Cardiac muscle cell (in vitro differentiated cells and primary cell): ENCODE measurements around the gene AGAP3. TPM values are rescaled to one million over a fixed set of nuclear protein-coding genes. Genes with fewer than 3 reads are reported as not detected.

Experiments
- DNase-seq, 2 donors: peaks; one replicate each; pipeline versions ENCODE4 v3.0.0 to v3.0.0-alpha.2; 2010 to 2017; ENCODE audit warnings: low read depth in 1 of 2, low spot score in 1 of 2
- H3K27ac ChIP-seq: fragments of 200-600 bp; sonication (generic); 2 replicates; pipeline ENCODE4 v1.5.1; 2016
- H3K27me3 ChIP-seq: fragments of 200-600 bp; sonication (generic); 2 replicates; pipeline ENCODE4 v1.6.0; 2016; ENCODE audit warnings: control low read depth
- H3K36me3 ChIP-seq: fragments of 200-600 bp; sonication (generic); 2 replicates; pipeline ENCODE4 v1.5.1; 2016; ENCODE audit warnings: control low read depth
- H3K4me1 ChIP-seq: fragments of 200-600 bp; sonication (generic); 2 replicates; pipeline ENCODE4 v1.8.1; 2017; ENCODE audit warnings: low read depth, mild to moderate bottlenecking, mixed run types
- H3K4me3 ChIP-seq: fragments of 200-600 bp; sonication (generic); 2 replicates; pipeline ENCODE4 v1.5.1; 2016; ENCODE audit warnings: mild to moderate bottlenecking
- H3K9me3 ChIP-seq: fragments of 200-600 bp; sonication (generic); 2 replicates; pipeline ENCODE4 v1.5.1; 2017; ENCODE audit warnings: low read depth, mild to moderate bottlenecking, control low read depth
- polyA plus RNA-seq: library from polyadenylated mRNA; unstranded; fragments of >200 nt; fragmentation: Nextera tagmentation; extraction: Ambion mirVana; gene quantifications from 2 replicates; pipeline ENCODE4 v1.2.1, GENCODE V29; 2016
- total RNA-seq: library from RNA; depleted of rRNA; stranded (reverse); fragments of >200 nt; gene quantifications from 2 replicates; pipeline ENCODE4 v1.2.3, GENCODE V29; 2016
- TF ChIP-seq, protein P1 (sequence below): IDR thresholded peaks from 2 replicates; pipeline ENCODE4 v1.5.1; 2012; ENCODE audit warnings: low read depth, mild to moderate bottlenecking, low read length

AGAP3 gene
- total and polyA plus RNA-seq, 2 experiments from 2014 or later, result 106 to 115 TPM

DNA sequence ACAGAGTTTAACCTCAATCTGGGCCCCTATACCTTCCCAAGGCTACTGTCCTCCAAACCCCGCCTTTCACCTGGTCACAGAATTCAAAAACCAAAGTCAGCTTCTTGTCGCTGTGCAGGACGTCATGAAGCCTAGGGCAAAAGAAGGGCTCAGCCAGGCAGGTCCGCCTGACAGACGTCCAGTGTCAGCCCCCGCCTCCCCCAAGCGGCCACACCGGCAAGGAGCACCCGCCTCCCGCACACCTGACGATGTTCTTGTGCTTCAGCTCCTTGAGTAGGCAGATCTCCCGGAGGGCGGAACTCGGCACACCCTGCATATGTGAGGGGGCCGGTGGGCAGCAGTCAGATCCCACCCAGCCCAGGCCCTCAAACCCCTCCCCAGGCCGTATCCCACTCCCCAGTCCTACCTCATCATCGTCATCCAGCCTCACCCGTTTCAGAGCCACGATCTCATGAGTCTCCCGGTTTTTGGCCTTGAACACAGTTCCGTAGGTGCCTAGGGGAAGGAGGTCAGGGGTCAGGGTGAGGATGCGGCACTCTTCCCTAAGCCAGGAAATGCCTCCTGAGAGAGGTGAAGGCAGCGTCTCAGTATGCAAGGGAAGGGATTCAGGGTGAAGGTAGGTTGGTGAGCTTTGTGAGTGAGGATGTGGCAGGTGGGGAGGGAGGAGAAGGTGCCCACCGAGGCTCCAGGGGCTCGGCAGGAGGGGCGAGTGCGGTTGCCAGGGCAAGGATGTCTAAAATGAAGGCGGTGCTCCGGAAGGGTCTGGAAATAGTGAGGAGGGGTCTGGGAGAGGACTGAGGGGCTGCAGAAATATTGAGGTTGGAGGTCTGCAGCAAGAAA is 29.4 kb upstream of the AGAP3 start:
- peaks cover 29% of the 10 kb centered on the region for H3K4me1 ChIP-seq
- peak overlapping the region; percentile 56 for H3K4me3 ChIP-seq
- no peak overlapping the region for H3K27ac ChIP-seq
- H3K9me3 ChIP-seq, result no peaks in the 10 kb centered on the region
- peaks cover 5% of the 10 kb centered on the region for H3K27me3 ChIP-seq
- no peak for DNase-seq
- H3K36me3 ChIP-seq, result no peaks in the 10 kb centered on the region
- TF ChIP-seq, protein P1, sequence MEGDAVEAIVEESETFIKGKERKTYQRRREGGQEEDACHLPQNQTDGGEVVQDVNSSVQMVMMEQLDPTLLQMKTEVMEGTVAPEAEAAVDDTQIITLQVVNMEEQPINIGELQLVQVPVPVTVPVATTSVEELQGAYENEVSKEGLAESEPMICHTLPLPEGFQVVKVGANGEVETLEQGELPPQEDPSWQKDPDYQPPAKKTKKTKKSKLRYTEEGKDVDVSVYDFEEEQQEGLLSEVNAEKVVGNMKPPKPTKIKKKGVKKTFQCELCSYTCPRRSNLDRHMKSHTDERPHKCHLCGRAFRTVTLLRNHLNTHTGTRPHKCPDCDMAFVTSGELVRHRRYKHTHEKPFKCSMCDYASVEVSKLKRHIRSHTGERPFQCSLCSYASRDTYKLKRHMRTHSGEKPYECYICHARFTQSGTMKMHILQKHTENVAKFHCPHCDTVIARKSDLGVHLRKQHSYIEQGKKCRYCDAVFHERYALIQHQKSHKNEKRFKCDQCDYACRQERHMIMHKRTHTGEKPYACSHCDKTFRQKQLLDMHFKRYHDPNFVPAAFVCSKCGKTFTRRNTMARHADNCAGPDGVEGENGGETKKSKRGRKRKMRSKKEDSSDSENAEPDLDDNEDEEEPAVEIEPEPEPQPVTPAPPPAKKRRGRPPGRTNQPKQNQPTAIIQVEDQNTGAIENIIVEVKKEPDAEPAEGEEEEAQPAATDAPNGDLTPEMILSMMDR, result no peak

DNA sequence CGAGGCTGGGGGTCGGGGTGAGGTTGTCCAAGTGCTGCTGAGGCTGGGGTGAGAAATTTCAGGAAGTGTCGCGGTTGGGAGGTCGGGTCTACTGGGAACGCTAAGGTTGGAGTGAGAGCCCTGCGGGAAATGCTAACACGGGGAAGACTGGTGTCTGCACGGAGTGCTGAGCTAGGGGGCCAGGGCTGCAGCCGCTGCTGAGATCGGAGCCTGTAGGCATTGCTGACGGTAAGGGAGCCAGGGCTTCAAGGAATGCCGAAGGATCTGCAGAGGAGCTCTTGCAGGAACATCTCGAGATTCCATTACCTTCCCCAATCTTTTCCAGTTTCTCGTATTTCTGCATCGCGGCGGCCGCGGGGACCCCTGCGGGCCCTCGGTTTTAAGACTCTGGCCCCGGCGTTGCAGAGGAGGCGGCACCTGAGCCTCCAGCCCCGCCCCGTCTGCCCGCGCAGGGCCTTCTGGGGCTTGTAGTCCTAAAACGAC is 28.7 kb upstream of the AGAP3 start, which contains the start of gene CDK5:
TSS of gene CDK5 (minus strand) at position 392 of the 483 bp plus-strand sequence. CDS start at position 343, 49 bp downstream.
- no peak for DNase-seq
- H3K4me1 ChIP-seq, result peaks cover 31% of the 10 kb centered on the region
- H3K36me3 ChIP-seq, result no peaks in the 10 kb centered on the region
- no peaks in the 10 kb centered on the region for H3K27me3 ChIP-seq
- peak within 1 kb of the TSS; percentile 56 for H3K4me3 ChIP-seq
- TF ChIP-seq, protein P1, result no peak
- no peaks in the 10 kb centered on the region for H3K9me3 ChIP-seq
- H3K27ac ChIP-seq, result peak within 1 kb of the TSS; percentile 95

DNA sequence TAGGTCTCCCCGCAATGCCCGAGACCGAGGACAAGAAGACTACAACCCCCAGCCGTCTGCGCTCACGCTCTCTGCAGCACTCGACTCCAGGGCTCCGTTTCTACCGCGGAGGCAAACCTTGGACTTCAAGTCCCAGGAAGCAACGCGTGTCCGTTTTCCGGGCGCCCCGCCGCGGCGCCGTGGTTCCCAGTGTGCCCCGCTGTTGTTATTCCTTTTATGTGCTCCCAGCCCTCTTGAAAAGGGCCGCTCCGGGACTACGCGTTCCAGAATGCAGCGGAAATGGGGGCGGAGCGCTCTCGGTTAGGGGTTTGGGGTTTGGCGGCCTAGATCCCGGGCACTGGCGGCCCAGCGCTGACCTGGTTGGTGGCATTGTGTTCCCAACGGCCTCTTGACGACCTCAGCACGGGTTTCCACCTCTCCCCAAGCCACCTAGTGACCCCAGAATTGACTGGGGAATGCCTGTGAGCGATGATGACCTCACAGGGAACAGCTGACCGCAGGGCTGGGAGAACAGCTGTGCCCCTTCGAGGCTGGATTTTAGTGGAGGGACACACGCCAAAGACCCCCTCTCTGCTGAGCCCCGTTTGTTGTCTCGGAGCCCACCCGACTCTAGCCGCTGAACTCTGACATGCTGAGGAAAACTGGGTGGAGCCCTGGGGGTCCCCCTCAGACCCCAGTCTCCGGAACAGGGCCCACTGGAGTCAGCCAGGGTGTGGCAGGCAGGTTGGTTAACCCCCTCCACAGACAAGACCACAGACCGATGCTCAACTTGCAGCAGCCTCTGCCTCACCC is 28.1 kb upstream of the AGAP3 start:
- TF ChIP-seq, protein P1, result no peak
- Histone ChIP-seq H3K9me3 (no peaks in the 10 kb centered on the region), H3K4me1 (peaks cover 31% of the 10 kb centered on the region), H3K36me3 (no peaks in the 10 kb centered on the region), H3K4me3 (peak overlapping the region; percentile 56), H3K27me3 (no peaks in the 10 kb centered on the region), H3K27ac (peak overlapping the region; percentile 95)
- peak; percentile 99 to 100 for DNase-seq

DNA sequence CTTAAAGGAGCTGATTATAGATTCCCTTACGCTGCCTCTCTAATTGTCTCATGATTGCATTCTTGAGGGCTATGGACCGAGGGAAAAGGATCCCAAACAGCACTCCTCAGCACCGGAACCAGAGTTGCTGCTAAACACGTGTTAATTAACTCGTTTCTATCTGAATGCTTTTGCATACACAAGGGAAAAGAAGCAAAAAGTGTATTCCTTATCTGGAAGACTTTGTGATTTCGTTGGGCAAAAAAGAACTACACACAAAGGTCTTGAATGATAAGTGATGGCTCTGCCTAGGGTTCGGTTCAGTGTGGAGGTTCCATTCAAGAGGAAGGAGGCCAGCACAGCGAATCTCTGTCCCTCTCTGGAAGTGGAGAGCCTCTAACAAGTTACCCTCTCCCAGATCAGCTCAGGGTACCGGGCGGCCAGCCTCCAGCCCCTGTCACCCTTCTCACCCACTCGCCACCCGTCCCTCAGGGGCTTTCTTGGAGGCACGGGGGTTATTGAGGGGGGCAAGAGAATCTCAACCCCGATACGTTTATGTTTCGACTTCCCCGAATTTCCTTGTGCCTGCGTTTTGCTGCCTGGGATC is 27.4 kb upstream of the AGAP3 start:
- Histone ChIP-seq H3K9me3 (no peaks in the 10 kb centered on the region), H3K27ac (peak overlapping the region; percentile 95), H3K4me3 (peak overlapping the region; percentile 87), H3K36me3 (no peaks in the 10 kb centered on the region), H3K27me3 (no peaks in the 10 kb centered on the region), H3K4me1 (peaks cover 31% of the 10 kb centered on the region)
- DNase-seq, result peak in 1 of 2 donors; percentile 21
- TF ChIP-seq, protein P1, result no peak
